Gastroesophageal sphincter (tissue), 4 donors: Measurements from ENCODE around the gene ZNF543. TPM values are rescaled to one million over a fixed set of nuclear protein-coding genes. Genes with fewer than 3 reads are reported as not detected.
A peak's percentile ranks its signal among the peaks of the same experiment; 100 is the strongest.

ENCODE experiments used
- ATAC-seq: fragments of 150-250 bp; one replicate; pipeline ENCODE4 v1.9.1; 2016; ENCODE audit warnings: mild to moderate bottlenecking, moderate library complexity
- H3K27ac ChIP-seq, 4 donors: fragments of 200-600 bp; sonication (generic) in 3 of 4; 1 replicate in 3 of 4; 2 replicates in 1 of 4; pipeline ENCODE4 v1.5.1; 2016 to 2019
- H3K27me3 ChIP-seq: fragments of 200-600 bp; sonication (generic); one replicate; pipeline ENCODE4 v1.5.1; 2019
- H3K36me3 ChIP-seq, 2 donors: fragments of 200-600 bp; sonication (generic); one replicate each; pipeline ENCODE4 v1.5.1; 2019; ENCODE audit warnings: control low read depth in 1 of 2
- H3K4me1 ChIP-seq, 3 donors: fragments of 200-600 bp; sonication (generic); 1 replicate in 2 of 3; 2 replicates in 1 of 3; pipeline ENCODE4 v1.5.1; 2016 to 2019; ENCODE audit warnings: control low read depth in 2 of 3
- H3K4me3 ChIP-seq, 2 donors: fragments of 200-600 bp; sonication (generic); one replicate each; pipeline ENCODE4 v1.5.1; 2019; ENCODE audit warnings: mild to moderate bottlenecking in 1 of 2, moderate library complexity in 1 of 2
- H3K9me3 ChIP-seq, 3 donors: fragments of 200-600 bp; sonication (generic); one replicate each; pipeline ENCODE4 v1.5.1; 2017 to 2019; ENCODE audit warnings: control low read depth in 2 of 3
- EP300 ChIP-seq: sonication (generic); formaldehyde crosslinking; IDR thresholded peaks from one replicate; pipeline ENCODE4 v1.6.1; 2017; ENCODE audit warnings: antibody characterized with exemption, mild to moderate bottlenecking
- POLR2A ChIP-seq, 2 donors: fragments of 450-650 bp; IDR thresholded peaks; one replicate each; pipeline ENCODE4 v1.6.1; 2017; ENCODE audit warnings: antibody characterized with exemption in 2 of 2, mild to moderate bottlenecking in 2 of 2, moderate library complexity in 1 of 2
- POLR2AphosphoS5 ChIP-seq: sonication (generic); formaldehyde crosslinking; IDR thresholded peaks from one replicate; pipeline ENCODE4 v1.6.1; 2017; ENCODE audit warnings: antibody characterized with exemption
- WGBS, 2 donors: methylation state at CpG; one replicate each; pipeline ENCODE4 v1.1.5; 2018; ENCODE audit warnings: low coverage in 1 of 2; 5-methylcytosine and 5-hydroxymethylcytosine counted together
- total RNA-seq, 4 donors: library from RNA; depleted of rRNA; stranded (reverse); fragments of >200 nt; gene quantifications; one replicate each; pipeline ENCODE4 v1.1.0, GENCODE V29; 2016
- TF ChIP-seq, protein P1 (sequence below), 4 experiments: fragments of 200-600 bp in 2 of 4; fragments of 450-650 bp in 2 of 4; sonication (generic) in 1 of 4; IDR thresholded peaks; one replicate each; pipeline ENCODE4 v1.5.1; 2017 to 2019; ENCODE audit warnings: antibody characterized with exemption in 4 of 4, mild to moderate bottlenecking in 2 of 4, moderate library complexity in 2 of 4

ZNF543 gene
- total RNA-seq, 4 donors from 2014 or later: 9.3 to 11.7 (median 9.7) TPM

DNA sequence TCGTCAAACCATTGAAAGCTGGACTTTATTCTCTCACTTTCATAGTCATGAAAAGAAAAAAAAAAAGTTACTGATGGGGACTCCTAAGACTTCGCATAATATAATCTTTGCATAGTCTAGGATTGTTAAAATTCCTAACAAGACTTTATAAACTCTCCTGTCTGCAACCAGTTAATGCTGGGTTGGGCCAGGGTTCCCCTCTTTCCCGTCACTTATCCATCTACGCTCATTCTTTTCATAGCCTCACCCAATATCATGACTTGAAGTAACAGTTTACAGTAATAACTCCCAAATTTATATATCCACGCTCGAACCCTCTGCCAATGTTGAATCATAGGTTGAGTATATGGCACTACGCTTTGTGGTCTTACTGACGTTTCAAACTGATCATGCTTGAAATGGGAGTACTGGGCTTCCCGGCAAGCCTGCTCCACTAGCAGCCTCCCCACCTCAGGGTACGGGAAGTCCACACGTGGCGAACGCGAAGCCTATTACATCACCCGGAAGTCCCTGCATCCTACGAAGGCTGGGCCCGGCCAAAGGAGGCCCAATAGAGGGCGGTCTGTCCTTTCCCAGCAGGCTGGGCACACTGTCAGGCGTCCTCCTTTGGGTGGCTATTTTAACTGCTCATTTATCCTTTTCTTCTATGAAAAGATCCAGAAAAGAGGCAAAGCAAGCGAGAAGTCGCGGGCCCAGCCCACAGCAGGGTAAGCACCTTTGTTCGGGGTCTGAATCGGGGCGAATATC, 40.7 kb upstream of the ZNF543 start:
- TF ChIP-seq EP300 (no peak), POLR2A (IDR thresholded peaks at IDR 0.05) (peak; percentile 71 to 73), POLR2AphosphoS5 (peak; percentile 98)
- TF ChIP-seq, protein P1, sequence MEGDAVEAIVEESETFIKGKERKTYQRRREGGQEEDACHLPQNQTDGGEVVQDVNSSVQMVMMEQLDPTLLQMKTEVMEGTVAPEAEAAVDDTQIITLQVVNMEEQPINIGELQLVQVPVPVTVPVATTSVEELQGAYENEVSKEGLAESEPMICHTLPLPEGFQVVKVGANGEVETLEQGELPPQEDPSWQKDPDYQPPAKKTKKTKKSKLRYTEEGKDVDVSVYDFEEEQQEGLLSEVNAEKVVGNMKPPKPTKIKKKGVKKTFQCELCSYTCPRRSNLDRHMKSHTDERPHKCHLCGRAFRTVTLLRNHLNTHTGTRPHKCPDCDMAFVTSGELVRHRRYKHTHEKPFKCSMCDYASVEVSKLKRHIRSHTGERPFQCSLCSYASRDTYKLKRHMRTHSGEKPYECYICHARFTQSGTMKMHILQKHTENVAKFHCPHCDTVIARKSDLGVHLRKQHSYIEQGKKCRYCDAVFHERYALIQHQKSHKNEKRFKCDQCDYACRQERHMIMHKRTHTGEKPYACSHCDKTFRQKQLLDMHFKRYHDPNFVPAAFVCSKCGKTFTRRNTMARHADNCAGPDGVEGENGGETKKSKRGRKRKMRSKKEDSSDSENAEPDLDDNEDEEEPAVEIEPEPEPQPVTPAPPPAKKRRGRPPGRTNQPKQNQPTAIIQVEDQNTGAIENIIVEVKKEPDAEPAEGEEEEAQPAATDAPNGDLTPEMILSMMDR (IDR thresholded peaks at IDR 0.05): peak in 3 of 4 experiments; percentile 9 to 45 (median 19)
- peaks cover 0 to 32% of the 10 kb centered on the region in 2 donors for H3K36me3 ChIP-seq
- WGBS, 2 donors: 10 to 12% methylated on average over 9 of the region's 25 CpGs
- peak overlapping the region; percentile 78 to 82 for H3K4me3 ChIP-seq
- no peaks in the 10 kb centered on the region for H3K27me3 ChIP-seq
- peak; percentile 96 for ATAC-seq
- no peaks in the 10 kb centered on the region for H3K9me3 ChIP-seq
- H3K4me1 ChIP-seq: peaks cover 0 to 48% (median 15%) of the 10 kb centered on the region in 3 donors
- H3K27ac ChIP-seq: peak overlapping the region; percentile 93 to 99 (median 97)

- TF ChIP-seq EP300: no peak
- peak; percentile 85 for TF ChIP-seq POLR2AphosphoS5
- peak; percentile 29 to 32 for TF ChIP-seq POLR2A (IDR thresholded peaks at IDR 0.05)
- H3K4me1 ChIP-seq: peaks cover 0 to 55% (median 15%) of the 10 kb centered on the region in 3 donors
- no peaks in the 10 kb centered on the region for H3K9me3 ChIP-seq
- no peaks in the 10 kb centered on the region for H3K27me3 ChIP-seq
- 0% methylated on average over 7 to 8 of the region's 71 CpGs for WGBS, 2 donors
- H3K27ac ChIP-seq: peak within 1 kb of the TSS; percentile 93 to 99 (median 97)
- peak within 1 kb of the TSS; percentile 78 to 82 for H3K4me3 ChIP-seq
- peaks cover 0 to 35% of the 10 kb centered on the region in 2 donors for H3K36me3 ChIP-seq
- peak; percentile 98 for ATAC-seq
Measured at GRCh38 chr19:57280165-57280961, 39.9 kb upstream of the ZNF543 start, which contains the start of gene ZNF460. ZNF460 (plus strand) TSS chr19:57280485; CDS start chr19:57280807, 322 bp downstream.

- H3K4me3 ChIP-seq: peak overlapping the region; percentile 78 to 82
- TF ChIP-seq, protein P1 (IDR thresholded peaks at IDR 0.05): no peak
- TF ChIP-seq POLR2A (IDR thresholded peaks at IDR 0.05) (no peak), EP300 (no peak), POLR2AphosphoS5 (no peak)
- H3K27me3 ChIP-seq: no peaks in the 10 kb centered on the region
- H3K36me3 ChIP-seq: peaks cover 0 to 39% of the 10 kb centered on the region in 2 donors
- WGBS, 2 donors: 0 to 2% methylated on average over 5 to 6 of the region's 6 CpGs
- no peak for ATAC-seq
- H3K27ac ChIP-seq: peak overlapping the region; percentile 93 to 99 (median 97)
- H3K4me1 ChIP-seq: peaks cover 0 to 55% (median 15%) of the 10 kb centered on the region in 3 donors
- no peaks in the 10 kb centered on the region for H3K9me3 ChIP-seq
Measured at GRCh38 chr19:57280962-57281400, 39.3 kb upstream of the ZNF543 start.

DNA sequence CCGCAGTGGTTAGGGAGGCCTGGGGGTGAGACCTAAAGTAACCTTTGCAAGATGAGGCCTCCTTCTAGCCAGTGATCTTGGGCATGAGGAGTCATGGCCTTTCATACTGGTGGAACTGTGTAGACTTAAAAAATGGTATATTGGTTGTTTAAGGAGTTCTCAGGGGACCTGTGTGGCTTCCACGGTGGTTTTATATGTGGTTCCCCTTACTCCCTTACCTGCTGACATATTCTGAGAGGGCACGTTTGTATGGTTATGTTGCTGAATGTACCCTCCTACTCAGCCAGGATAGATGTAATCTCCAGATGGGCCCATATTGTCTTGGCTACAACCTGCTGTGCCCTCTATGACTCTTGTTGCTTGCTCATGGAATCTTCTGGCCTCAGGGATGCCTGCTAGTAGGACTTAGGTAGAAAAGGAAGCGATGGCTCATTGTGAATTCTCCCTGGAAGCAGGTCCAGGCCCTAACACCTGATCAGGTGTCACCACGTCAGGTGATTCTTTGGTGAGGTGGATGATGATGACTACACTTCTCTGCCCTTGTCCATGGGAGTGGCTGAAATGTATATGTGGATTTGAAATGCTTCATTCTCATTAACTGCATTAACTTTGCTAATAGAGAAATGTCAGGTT, 38.1 kb upstream of the ZNF543 start:
- TF ChIP-seq POLR2A (IDR thresholded peaks at IDR 0.05): no peak
- no peak for TF ChIP-seq EP300
- TF ChIP-seq POLR2AphosphoS5: no peak
- TF ChIP-seq, protein P1 (IDR thresholded peaks at IDR 0.05): no peak
- no peaks in the 10 kb centered on the region for H3K9me3 ChIP-seq
- peaks cover 0 to 47% of the 10 kb centered on the region in 2 donors for H3K36me3 ChIP-seq
- H3K27me3 ChIP-seq: no peaks in the 10 kb centered on the region
- 52 to 86% methylated on average over 1 to 2 of the region's 5 CpGs for whole genome bisulfite sequencing, 2 donors
- peak overlapping the region in 1 of 4 donors; percentile 96 for H3K27ac ChIP-seq
- H3K4me3 ChIP-seq: peak overlapping the region in 1 of 2 donors; percentile 82
- H3K4me1 ChIP-seq: peaks cover 0 to 55% (median 15%) of the 10 kb centered on the region in 3 donors
- ATAC-seq: no peak
